Upper lobe of left lung (tissue), 6 donors: ENCODE measurements around the gene SIK2. TPM values are rescaled to one million over a fixed set of nuclear protein-coding genes. Genes with fewer than 3 reads are reported as not detected.

ENCODE experiments used
- ATAC-seq, 2 donors: fragments of 200-7000 bp; cut with Tn5 transposase; one replicate each; pipeline ENCODE4 v1.9.1; 2022; ENCODE audit warnings: mild to moderate bottlenecking in 2 of 2, moderate library complexity in 2 of 2; ENCODE audit not compliant: low FRiP score in 2 of 2
- DNase-seq, 2 donors: peaks; one replicate each; pipeline ENCODE4 v3.0.0-alpha.2; 2019 to 2020
- H3K27ac ChIP-seq, 4 donors: fragments of 200-600 bp; sonication (generic); one replicate each; pipeline ENCODE4 v1.5.1; 2016 to 2019
- H3K27me3 ChIP-seq, 4 donors: fragments of 200-600 bp; sonication (generic); one replicate each; pipeline ENCODE4 v1.5.1; 2017 to 2019
- H3K36me3 ChIP-seq, 4 donors: fragments of 200-600 bp; sonication (generic); one replicate each; pipeline ENCODE4 v1.5.1; 2016 to 2019
- H3K4me1 ChIP-seq, 4 donors: fragments of 200-600 bp; sonication (generic); one replicate each; pipeline ENCODE4 v1.5.1; 2018 to 2019
- H3K4me3 ChIP-seq, 4 donors: fragments of 200-600 bp; sonication (generic); one replicate each; pipeline ENCODE4 v1.5.1; 2017 to 2019; ENCODE audit warnings: mild to moderate bottlenecking in 2 of 4, moderate library complexity in 1 of 4
- H3K9me3 ChIP-seq, 4 donors: fragments of 200-600 bp; sonication (generic); one replicate each; pipeline ENCODE4 v1.5.1; 2018 to 2019
- CTCF ChIP-seq, 6 experiments: fragments of 450-650 bp in 4 of 6; fragments of 200-600 bp in 2 of 6; sonication (generic) in 2 of 6; IDR thresholded peaks; one replicate each; pipeline ENCODE4 v1.5.1; 2016 to 2019; ENCODE audit warnings: antibody characterized with exemption in 6 of 6
- EP300 ChIP-seq, 4 donors: sonication (generic); formaldehyde crosslinking; IDR thresholded peaks; one replicate each; pipeline ENCODE4 v1.5.1; 2017; ENCODE audit warnings: antibody characterized with exemption in 4 of 4, control low read depth in 2 of 4
- POLR2A ChIP-seq, 4 donors: fragments of 450-650 bp; IDR thresholded peaks; one replicate each; pipeline ENCODE4 v1.5.1; 2016 to 2017; ENCODE audit warnings: antibody characterized with exemption in 4 of 4, mild to moderate bottlenecking in 2 of 4
- POLR2AphosphoS5 ChIP-seq, 2 donors: sonication (generic); formaldehyde crosslinking; IDR thresholded peaks; one replicate each; pipeline ENCODE4 v1.5.1; 2017; ENCODE audit warnings: antibody characterized with exemption in 2 of 2
- WGBS, 2 donors: methylation state at CpG; one replicate each; pipeline ENCODE4 v1.1.5; 2017 to 2018; 5-methylcytosine and 5-hydroxymethylcytosine counted together
- total RNA-seq, 6 donors: library from RNA; depleted of rRNA in 4 of 6; stranded (reverse); fragments of >200 nt in 4 of 6; gene quantifications; one replicate each; pipeline versions ENCODE4 v1.1.0 to v1.2.1, GENCODE V29; 2016 to 2021
- donor health status: DM: no; HTN: no; CAD: no; lungs with moderate emphysema.
- donor health status: DM: no; HTN: yes; CAD: no; lungs with severe emphysema.

SIK2 gene
- total RNA-seq, 6 donors from 2014 or later = 23.0 to 35.9 (median 27.6) TPM

GRCh38 chr11:111696556-111696955 lies 94.3 kb downstream of the SIK2 start:
- no peak for DNase-seq
- H3K9me3 ChIP-seq = no peaks in the 10 kb centered on the region
- no peak for ATAC-seq
- H3K4me1 ChIP-seq = peaks cover 0 to 18% (median 14%) of the 10 kb centered on the region in 4 donors
- H3K27ac ChIP-seq = no peak overlapping the region
- H3K27me3 ChIP-seq = no peaks in the 10 kb centered on the region
- H3K4me3 ChIP-seq = no peak overlapping the region
- WGBS, 2 donors = 54 to 56% methylated on average over 1 of the region's 1 CpG
- TF ChIP-seq POLR2A (IDR thresholded peaks at IDR 0.05) = no peak
- no peak for TF ChIP-seq EP300 (IDR thresholded peaks at IDR 0.05)
- no peak for TF ChIP-seq POLR2AphosphoS5 (IDR thresholded peaks at IDR 0.05)
- no peak for TF ChIP-seq CTCF (IDR thresholded peaks at IDR 0.05)
- peaks cover 0 to 9% (median 0%) of the 10 kb centered on the region in 4 donors for H3K36me3 ChIP-seq

- peaks cover 0 to 17% (median 0%) of the 10 kb centered on the region in 4 donors for H3K36me3 ChIP-seq
- ATAC-seq (no peak), DNase-seq (no peak)
- TF ChIP-seq POLR2A (IDR thresholded peaks at IDR 0.05) = no peak
- TF ChIP-seq EP300 (IDR thresholded peaks at IDR 0.05) = no peak
- no peak for TF ChIP-seq CTCF (IDR thresholded peaks at IDR 0.05)
- TF ChIP-seq POLR2AphosphoS5 (IDR thresholded peaks at IDR 0.05) = no peak
- H3K9me3 ChIP-seq = no peaks in the 10 kb centered on the region
- H3K4me1 ChIP-seq = peaks cover 0 to 18% (median 14%) of the 10 kb centered on the region in 4 donors
- no peak overlapping the region for H3K27ac ChIP-seq
- no peaks in the 10 kb centered on the region for H3K27me3 ChIP-seq
- WGBS, 2 donors = 67 to 71% methylated on average over 1 of the region's 1 CpG
- no peak overlapping the region for H3K4me3 ChIP-seq
Observed at GRCh38 chr11:111697933-111698371, 95.7 kb downstream of the SIK2 start.

GRCh38 chr11:111698852-111699559 lies 96.8 kb downstream of the SIK2 start:
- no peaks in the 10 kb centered on the region for H3K27me3 ChIP-seq
- TF ChIP-seq EP300 (IDR thresholded peaks at IDR 0.05) = no peak
- TF ChIP-seq POLR2A (IDR thresholded peaks at IDR 0.05) = no peak
- no peak for TF ChIP-seq CTCF (IDR thresholded peaks at IDR 0.05)
- TF ChIP-seq POLR2AphosphoS5 (IDR thresholded peaks at IDR 0.05) = no peak
- no peaks in the 10 kb centered on the region for H3K9me3 ChIP-seq
- DNase-seq = no peak
- H3K4me1 ChIP-seq = peaks cover 0 to 18% (median 12%) of the 10 kb centered on the region in 4 donors
- 93 to 95% methylated on average over 3 of the region's 3 CpGs for WGBS, 2 donors
- no peak overlapping the region for H3K27ac ChIP-seq
- H3K4me3 ChIP-seq = no peak overlapping the region
- no peak for ATAC-seq
- peaks cover 0 to 28% (median 7%) of the 10 kb centered on the region in 4 donors for H3K36me3 ChIP-seq

GRCh38 chr11:111699579-111700156 lies 97.4 kb downstream of the SIK2 start:
- no peak for DNase-seq
- H3K9me3 ChIP-seq = no peaks in the 10 kb centered on the region
- WGBS, 2 donors = 58 to 73% methylated on average over 1 of the region's 1 CpG
- H3K36me3 ChIP-seq = peaks cover 0 to 34% (median 11%) of the 10 kb centered on the region in 4 donors
- peaks cover 0 to 17% (median 8%) of the 10 kb centered on the region in 4 donors for H3K4me1 ChIP-seq
- no peak overlapping the region for H3K27ac ChIP-seq
- ATAC-seq = no peak
- TF ChIP-seq POLR2A (IDR thresholded peaks at IDR 0.05) (no peak), CTCF (IDR thresholded peaks at IDR 0.05) (no peak), EP300 (IDR thresholded peaks at IDR 0.05) (no peak), POLR2AphosphoS5 (IDR thresholded peaks at IDR 0.05) (no peak)
- H3K4me3 ChIP-seq = no peak overlapping the region
- no peaks in the 10 kb centered on the region for H3K27me3 ChIP-seq
